Activated T-helper 9 cell treated with anti-CD3 and anti-CD28 coated beads, Interleukin-2, amount 50 U/mL, for 16 hours (primary cell): ENCODE measurements around the gene LYSMD4.

ENCODE experiments used
- DNase-seq: peaks from one replicate; pipeline ENCODE4 v3.0.0-alpha.2; 2020; ENCODE audit warnings: low read depth

Gene LYSMD4

DNA sequence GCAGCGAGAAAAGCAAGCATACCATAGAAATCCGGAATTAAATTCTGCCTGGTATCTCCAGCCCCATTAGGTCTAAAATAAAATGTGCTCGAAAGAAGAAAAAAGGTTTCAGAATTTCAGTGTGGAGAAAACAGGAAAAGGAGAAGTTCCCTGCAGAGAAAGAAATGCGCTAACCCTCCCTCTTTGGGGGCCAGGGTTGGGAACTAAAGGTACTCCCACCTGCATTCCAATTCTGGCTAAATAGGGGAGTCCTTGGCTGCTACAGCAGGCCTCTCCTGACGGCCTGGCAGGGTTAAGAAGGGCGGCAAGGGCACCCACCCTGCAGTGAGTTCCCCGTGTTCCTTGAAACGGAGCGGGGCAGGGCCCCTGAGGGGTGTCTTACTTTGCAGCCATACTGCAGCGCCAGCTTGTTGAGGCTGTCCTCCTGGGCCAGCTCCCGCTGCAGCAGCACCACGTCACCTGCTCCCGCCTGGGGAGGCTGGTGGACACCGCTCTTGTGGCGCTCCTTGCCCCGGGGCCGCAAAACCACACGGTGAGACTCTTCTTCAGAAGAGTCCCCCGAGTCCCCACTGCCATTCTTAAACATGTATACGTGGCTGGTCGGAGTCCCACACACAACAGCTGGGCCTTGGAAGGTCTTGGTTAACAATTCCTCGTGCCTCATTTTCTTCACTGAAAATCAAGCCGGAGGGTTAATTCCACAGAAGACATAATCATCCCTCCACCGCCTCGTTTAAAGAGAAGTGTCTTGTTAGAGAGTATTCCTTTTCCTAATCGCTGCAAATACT lies 1.7 kb downstream of the LYSMD4 start:
- no peak for DNase-seq

DNA sequence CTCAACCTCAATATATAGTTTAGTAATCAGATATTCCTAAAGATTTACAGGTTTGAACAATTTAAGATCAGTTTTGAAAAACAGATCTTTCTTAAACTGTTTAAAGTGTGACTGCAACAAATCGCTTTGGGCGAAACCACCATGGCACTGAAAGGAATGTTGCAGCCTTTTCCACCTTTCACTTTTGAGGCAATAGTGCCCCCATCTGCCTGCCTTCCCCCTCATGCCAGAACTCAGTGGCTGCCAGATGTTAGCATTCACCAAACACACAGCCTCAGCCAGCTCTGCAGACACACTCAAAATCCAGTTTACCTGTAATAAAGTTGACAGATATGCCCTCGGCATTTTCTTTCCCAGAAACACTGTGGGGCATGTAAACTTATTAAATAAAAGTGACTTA lies 3.3 kb downstream of the LYSMD4 start:
- DNase-seq: no peak

DNA sequence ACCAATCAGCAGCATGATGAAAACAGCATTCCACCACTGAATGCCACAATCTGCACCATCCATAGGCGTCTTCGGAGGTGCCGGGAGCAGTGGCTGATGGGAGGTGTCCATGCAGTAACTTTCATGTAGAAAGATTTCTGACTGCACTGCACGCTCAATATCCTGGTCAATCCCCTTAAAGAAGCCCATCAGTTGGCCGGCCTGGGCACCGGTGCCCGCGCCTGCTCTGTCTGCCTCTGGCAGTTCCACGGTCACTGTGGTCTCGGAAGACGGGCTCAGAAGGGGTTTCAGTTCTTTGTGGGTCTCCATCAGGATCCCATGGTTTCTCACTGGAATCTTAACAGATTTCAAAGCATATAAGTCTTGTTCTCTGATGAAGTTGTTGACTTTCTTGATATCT lies 3.9 kb downstream of the LYSMD4 start:
- DNase-seq: no peak

DNA sequence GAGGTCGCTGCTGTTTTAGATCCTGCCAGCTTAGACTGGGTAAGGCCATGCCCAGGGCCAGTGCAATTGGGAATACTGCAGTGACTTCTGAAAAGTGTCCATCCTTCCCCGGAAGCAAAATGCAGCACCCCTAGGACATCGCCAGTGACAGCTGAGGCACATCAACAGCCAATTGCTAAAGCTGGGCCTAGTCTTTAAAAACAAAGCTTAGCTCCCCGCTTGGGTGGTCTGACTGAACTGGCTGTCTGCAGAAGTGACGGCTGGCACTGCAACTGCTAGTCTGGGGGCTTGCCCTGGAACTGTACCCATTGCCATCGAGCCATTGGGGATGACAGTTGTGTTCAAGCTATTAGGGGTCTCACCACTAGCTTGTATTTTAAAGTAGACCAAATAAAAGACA lies 4.3 kb downstream of the LYSMD4 start:
- no peak for DNase-seq

DNA sequence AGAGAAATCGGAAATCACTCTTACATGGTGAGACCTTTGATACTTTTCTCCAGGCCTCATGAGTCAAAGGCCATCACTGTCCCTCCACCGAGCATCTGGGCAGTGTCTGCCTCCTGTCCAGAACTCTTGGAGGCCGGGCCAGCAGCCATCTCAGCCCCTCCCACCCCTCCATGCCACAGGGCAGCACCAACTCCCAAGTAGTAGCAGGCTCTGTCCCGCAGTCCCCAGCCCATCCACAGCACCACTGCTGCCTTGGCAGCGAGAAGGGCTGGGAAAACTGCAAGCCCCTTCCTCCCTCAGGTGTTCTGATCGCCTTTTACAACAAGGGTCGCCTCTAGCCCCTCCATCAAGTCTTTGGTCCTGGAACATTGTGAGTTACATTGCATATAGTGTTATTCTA lies 5.5 kb downstream of the LYSMD4 start:
- no peak for DNase-seq

DNA sequence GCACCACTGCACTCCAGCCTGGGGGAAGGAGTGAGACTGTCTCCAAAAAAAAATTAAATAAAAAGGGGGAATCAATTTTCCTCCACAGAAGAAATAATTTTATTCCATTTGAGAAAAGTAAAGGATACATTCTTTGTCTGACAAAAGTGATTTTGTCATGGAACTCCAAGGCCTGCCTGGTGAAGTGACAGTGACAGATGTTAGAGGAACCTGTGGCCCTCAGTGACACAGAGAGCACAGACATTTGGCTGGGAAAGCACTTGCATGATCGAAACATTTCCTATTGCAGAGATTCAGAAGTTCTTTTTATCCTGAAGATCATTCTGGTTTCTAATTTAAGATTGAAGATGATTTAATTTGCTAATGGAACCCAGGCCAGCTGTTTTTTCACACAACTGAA lies 5.9 kb downstream of the LYSMD4 start:
- DNase-seq: no peak

DNA sequence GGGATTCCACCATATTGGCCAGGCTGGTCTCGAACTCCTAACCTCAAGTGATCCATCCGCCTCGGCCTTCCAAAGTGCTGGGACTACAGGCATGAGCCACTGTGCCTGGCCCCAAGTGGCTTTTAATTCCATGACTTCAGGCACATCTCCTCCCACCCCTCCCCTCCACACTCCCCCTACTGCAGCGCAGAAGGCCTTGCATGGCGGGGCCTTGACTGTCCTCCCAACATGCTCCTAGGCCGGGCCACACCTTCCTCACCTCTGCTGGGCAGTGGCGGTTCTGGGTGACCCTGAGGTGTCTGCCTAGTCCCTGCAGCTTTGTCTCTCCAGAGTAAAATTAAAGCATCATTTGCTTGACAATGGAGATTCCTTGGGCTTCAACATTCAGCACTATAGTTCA lies 6.9 kb downstream of the LYSMD4 start:
- no peak for DNase-seq

DNA sequence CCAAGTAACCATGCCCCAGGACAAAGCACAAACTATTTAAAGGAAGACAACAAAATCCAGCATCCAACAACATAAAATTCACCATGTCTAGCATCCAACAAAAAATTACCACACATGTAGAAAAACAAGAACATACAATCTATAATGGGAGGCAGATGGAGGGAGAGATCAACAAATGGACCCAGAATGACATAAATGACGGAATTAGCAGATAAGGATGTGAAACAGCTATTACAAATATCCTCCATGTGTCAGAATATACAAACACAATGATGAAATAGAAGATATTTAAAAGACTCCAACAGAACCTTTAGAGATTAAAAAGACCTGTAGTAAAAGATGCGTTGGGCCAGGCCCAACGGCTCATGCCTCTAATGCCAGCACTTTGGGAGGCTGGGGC lies 10.8 kb downstream of the LYSMD4 start:
- DNase-seq: no peak

DNA sequence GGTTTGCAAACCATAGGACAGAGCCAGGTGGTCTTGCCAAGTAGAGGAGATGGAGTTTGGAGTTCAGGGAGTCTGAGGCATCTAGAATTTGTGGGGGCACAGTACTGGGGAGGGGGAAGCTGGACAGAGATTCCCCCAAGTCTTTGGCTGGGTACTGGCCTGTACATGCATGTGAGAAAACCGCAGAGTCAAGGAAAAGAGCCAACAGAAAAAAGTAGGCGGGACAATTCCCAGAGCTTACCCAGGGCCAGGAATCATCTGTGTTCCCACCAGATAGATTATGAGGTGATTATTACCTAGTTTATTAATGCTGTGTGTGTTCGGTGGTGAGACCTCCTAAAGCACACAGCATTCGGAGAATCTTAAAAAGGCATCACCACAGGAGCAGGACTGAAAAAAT lies 11.3 kb downstream of the LYSMD4 start:
- no peak for DNase-seq

DNA sequence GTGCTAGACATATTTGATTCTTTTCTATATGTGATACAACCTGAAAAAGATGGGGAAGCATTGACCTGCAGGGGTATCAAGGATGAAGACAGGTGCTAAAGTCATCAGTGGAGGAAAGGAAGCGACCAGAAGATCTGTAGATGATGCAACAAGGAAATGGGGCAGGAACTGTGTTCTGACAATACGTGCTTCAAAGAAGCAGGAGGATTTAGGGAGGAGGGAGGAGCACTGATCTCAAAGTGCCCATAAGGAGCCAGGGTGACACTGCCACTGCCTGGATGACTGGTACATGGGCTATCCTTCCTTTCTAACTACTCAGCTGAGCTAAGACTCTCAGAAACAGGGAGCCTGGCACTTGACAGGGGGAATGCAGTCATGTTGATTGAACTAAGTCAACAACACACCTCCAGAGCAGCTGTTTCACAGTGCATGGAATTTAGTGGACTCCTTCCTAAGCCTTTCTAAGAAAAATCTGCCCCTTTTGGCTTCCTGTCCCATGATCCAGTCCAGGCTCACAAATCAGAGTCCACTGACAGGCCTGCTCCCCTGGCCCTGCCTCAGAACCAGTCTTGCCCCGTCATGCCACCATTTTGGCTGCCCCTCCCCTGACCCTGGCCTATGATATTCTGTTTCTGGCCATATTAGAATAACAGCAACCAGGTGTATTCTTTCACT lies 12.0 kb downstream of the LYSMD4 start:
- DNase-seq: no peak

DNA sequence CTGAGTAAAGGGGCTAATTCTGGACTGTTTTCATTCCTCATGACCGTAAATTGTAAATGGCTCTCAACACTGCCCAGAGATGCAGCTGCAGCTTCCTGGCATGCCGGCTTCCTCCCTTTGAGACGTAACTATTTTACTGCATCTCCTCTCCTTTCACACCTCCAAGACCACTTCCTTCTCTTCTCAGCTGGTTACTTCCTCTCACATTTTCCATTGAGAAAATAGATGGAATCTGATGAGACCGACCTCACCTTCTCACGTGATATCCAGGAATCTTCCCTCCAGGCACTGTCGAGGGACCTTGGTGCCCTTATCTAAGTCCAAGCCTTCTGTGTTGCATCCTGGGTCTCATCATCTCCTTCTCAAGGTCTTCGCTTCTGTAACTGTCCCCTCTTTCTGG lies 12.7 kb downstream of the LYSMD4 start:
- DNase-seq: no peak

DNA sequence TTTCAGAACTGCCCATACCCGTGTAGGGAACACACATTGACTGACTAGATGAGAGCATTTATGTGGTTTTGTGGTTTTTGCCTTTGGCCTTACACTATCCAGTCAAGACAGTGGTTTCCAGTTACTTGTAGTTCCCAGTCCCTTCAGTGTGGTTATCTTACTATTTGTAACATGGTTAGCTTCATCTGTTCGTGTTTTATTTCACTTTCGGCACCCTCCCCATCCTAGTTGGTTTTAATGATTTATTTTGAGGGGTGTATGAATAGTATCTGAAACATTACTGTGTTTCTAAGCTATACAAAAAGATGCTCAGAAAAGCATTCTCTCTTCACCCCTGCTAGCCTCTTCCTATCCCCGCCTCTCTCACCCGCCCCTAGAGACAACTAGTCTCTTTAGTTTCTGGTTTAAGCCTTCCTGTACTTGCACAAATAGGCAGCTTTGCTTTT lies 14.1 kb downstream of the LYSMD4 start:
- DNase-seq: no peak

DNA sequence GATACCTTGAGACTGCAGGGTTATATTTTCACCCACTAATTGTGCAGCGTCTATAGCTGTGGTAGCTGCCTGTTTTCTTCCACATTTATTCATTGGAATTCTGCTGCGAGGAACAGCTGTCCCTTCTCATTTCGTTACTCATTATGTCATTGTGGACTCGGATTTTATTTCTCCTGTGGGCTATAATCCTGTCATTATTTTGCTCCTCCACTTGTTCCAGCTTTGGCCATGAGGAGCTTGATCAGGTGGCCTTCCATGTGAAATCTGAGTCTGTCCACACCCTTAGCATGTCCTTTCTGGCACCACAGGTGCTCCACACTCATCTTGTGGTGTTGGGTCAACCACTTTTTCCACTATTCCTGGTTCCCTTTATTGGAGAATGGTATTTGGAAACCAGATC lies 14.8 kb downstream of the LYSMD4 start:
- DNase-seq: no peak

DNA sequence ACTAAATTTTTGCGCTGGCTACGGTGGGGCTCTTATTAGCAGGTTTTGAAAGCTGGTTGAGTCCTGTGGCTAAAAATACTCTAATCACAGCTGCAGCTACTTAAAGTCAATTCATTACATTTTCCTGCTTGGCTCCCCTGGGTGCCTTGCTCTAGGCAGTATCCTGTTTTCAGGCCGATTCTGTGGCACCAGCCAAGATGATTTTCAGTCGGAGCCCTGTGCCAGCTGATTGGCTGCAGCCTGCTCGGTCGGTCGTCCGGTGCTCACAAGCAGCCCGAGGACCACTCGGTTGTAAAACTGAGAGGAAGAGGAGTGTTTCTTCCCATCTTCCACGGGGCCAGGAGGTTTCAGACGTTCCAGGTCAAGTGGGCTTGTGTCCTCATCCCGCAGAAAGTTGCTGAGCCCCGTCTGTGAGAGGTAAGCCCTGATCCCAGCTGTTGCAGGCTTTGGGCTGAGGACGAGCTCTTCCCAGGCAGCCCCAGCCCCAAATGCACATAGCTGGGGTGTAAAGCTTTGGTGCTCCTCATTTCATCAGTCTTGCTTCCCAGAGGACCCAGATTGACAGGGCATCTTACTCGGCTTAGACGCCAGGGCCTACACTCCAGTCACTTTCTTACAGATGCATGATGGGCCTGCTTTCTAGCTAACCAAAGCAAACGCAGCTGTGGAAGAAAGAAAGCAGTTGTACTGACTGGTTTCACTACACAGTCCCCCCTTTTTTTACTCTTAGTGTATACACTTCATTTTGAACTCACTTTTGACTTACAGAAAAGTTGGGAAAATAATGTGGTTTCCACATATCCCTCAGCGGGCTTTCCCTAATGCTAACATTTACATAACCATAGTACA lies 15.9 kb downstream of the LYSMD4 start:
- no peak for DNase-seq

DNA sequence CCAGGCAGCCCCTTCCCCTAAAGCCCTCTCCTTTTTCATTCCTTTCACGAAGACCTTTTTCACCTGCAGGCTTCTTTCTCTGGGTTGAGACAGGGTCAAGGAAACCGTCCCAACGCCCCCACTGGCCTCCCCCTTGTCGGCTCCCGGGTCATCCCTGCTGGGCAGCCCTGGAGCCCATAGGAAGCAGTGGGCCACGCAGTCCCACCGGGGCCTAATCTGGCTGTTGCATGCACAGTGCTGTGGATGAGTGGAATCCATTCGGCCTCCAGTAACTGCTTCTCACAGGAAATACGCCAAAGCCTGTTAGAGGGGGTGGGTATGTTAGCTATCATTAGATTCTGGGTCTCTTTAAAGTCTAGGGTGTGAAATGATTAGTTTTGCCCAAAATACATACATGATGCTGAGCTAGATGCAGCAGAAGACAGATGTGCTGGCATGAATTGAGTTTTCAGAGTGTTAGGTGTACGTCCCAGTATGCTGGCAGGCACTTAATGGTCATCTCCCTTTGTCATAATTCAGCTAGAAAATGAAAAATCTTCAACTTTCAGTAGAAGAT lies 16.6 kb downstream of the LYSMD4 start:
- no peak for DNase-seq

DNA sequence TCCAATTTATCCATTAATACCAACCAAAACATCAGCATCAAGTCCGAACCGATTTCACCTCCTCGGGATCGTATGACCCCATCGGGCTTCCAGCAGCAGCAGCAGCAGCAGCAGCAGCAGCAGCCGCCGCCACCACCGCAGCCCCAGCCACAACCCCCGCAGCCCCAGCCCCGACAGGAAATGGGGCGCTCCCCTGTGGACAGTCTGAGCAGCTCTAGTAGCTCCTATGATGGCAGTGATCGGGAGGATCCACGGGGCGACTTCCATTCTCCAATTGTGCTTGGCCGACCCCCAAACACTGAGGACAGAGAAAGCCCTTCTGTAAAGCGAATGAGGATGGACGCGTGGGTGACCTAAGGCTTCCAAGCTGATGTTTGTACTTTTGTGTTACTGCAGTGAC lies 20.8 kb downstream of the LYSMD4 start:
- DNase-seq: no peak

DNA sequence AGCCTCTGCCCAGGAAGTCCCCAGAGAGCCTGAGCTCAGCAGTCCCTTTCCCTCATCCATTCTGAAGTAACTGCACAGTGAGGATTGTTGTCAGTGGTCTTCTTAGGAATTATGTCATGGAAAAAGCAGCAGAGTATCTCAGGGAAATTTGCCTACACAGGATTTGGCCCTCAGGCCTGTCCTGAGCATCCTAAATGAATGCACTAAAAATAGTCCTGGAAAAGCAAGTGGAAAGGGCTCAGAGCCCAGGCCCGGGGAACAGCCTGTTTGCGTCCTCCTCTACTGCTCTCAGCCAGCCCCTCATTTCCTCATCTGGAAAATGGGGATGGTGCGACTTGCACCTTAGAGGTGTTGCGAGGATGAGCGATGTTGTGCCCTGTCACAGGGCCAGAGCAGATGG lies 21.6 kb downstream of the LYSMD4 start:
- DNase-seq: no peak

DNA sequence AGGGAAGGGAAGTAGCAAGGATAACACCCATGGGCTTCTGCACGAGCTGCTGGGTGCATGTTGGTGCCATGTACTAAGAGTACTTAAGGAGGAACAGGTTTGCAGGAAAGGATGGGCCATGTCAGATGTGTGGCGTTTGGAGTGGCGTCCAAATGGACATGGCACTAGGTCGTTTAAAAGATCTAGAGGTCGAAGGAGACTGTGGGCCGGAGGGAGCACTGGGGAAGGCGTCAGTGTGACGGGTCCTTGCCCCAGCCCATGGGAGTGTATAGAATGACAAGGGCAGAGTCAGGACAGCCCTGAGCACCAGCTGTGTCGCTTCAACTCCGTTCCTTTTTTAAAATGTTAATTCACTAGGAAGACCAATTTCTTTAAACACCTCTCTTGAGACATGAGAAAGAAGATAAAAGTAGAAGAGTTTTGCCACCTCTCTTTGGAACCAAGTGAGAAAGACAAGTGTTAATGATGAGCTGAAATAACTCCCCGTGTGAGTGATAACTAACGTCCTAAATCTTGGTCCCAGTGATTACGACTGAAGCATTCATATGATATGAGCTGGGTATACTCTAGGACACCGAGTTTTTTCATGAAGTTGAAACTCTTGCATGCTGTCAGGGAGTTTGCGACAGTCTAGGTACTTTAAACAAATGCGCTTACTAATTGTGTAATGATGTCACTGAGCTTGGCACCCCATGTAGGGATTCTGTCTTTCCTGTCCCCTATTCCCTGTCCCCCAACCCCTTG lies 23.8 kb downstream of the LYSMD4 start:
- no peak for DNase-seq

DNA sequence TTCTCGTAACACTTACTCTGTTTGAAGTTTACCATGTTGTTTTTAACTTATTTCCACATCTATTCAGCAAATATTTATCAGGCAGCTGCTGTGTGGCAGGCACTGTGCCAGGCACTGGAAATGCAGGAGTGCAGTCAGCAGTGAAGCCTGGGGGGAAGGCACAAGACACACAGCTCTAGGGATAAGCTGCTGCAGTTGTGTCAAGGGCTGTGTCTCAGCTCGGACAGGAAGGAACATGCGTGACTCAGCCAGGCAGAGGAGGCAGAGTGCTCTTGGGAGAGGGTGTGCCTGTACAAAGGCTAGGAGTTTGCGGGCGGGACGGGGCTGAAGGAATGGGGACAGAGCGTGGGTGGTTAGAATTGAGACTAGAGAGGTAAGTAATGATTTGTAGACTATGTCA lies 24.7 kb downstream of the LYSMD4 start:
- DNase-seq: no peak

DNA sequence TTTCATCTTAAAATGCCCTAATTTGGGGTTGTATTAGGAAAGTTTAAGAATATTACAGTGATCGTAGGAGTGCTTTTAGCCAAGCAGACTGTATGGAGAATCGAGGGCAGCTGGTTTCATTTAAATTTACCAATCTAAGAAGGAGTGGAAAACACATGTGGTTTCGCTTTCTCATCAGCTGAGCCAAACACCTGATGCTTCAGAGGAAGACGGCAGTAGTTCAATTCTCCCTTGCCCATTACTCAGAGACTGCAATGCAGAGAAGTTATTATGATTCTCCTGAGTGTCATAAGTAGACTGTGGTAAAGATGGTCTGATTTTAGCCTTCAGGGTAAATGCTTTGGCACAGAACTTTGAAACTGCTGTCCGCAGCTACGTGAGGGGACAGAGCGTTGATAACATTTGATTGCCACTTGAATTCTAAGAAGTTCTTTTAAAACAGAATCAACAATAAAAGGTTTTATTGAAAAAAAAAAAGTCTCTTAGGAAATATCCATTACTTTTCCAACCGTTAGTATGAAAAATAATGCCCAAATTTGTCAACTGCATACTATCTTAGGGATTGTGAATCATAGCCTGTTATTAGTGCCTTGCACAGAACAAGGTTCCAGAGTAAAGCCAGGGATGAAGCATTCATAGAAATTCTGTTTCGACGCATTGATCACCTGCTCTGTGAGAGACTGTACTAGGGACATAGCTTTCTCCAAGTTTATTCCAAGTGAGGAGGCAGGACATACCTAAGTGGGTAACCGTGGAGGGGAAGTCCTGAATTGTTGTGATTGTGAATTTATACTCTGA lies 25.6 kb downstream of the LYSMD4 start:
- no peak for DNase-seq
